OCI-LY1 (cell line): Measurements from ENCODE around the gene ST6GAL1.
A peak's percentile ranks its signal among the peaks of the same experiment; 100 is the strongest.
"Not testable (repeated sequence)": the region's sequence is repeated elsewhere in the genome, so short reads cannot be mapped to it uniquely, and the experiment has no call there.

Experiments used
- H2AFZ ChIP-seq: fragments of 200-600 bp; sonication (generic), shearing (Covaris generic); 2 replicates; pipeline ENCODE4 v1.6.0; 2014; ENCODE audit warnings: antibody characterized with exemption, mild to moderate bottlenecking, low read length
- H3F3A ChIP-seq: fragments of 200-600 bp; sonication (generic), shearing (Covaris generic); 2 replicates; pipeline ENCODE4 v1.6.0; 2014; ENCODE audit warnings: mild to moderate bottlenecking, antibody characterized with exemption, low read length, moderate library complexity; ENCODE audit not compliant: insufficient read depth
- H3K27ac ChIP-seq: fragments of 200-600 bp; sonication (generic); 2 replicates; pipeline ENCODE4 v1.5.1; 2014; ENCODE audit warnings: low read length, mixed run types, mild to moderate bottlenecking, low read depth; ENCODE audit not compliant: poor library complexity, severe bottlenecking
- H3K27me3 ChIP-seq: fragments of 200-600 bp; sonication (generic); 2 replicates; pipeline ENCODE4 v1.6.0; 2014; ENCODE audit warnings: antibody characterized with exemption, mild to moderate bottlenecking, low read length, moderate library complexity; ENCODE audit not compliant: insufficient read depth
- H3K36me3 ChIP-seq: fragments of 200-600 bp; sonication (generic); 2 replicates; pipeline ENCODE4 v1.6.1; 2014; ENCODE audit warnings: mild to moderate bottlenecking, antibody characterized with exemption, low read length, moderate library complexity, mixed read lengths; ENCODE audit not compliant: insufficient read depth
- H3K4me1 ChIP-seq: fragments of 200-600 bp; sonication (generic); 2 replicates; pipeline ENCODE4 v1.5.1; 2014; ENCODE audit warnings: mild to moderate bottlenecking, low read length, moderate library complexity; ENCODE audit not compliant: insufficient read depth, severe bottlenecking
- H3K4me2 ChIP-seq: fragments of 200-600 bp; sonication (generic), shearing (Covaris generic); 2 replicates; pipeline ENCODE4 v1.6.1; 2014; ENCODE audit warnings: low read length
- H3K4me3 ChIP-seq: fragments of 200-600 bp; sonication (generic); 2 replicates; pipeline ENCODE4 v1.5.1; 2014; ENCODE audit warnings: low read length, low read depth, mild to moderate bottlenecking, mixed read lengths; ENCODE audit not compliant: poor library complexity, severe bottlenecking
- H3K79me2 ChIP-seq: fragments of 200-600 bp; shearing (Covaris generic); 2 replicates; pipeline ENCODE4 v1.6.1; 2016; ENCODE audit warnings: mixed run types, low read length, mixed read lengths; ENCODE audit not compliant: insufficient read depth
- H3K9ac ChIP-seq: fragments of 200-600 bp; sonication (generic), shearing (Covaris generic); 2 replicates; pipeline ENCODE4 v1.6.1; 2014; ENCODE audit warnings: mild to moderate bottlenecking, low read length, mixed read lengths
- H3K9me2 ChIP-seq: fragments of 200-600 bp; sonication (generic), shearing (Covaris generic); 2 replicates; pipeline ENCODE4 v1.6.1; 2014; ENCODE audit warnings: low read depth, mild to moderate bottlenecking, low read length, mixed read lengths
- H3K9me3 ChIP-seq: fragments of 200-600 bp; shearing (Covaris generic); 2 replicates; pipeline ENCODE4 v1.6.1; 2014; ENCODE audit warnings: low read length, mixed read lengths
- H4K20me1 ChIP-seq: fragments of 200-600 bp; sonication (generic), shearing (Covaris generic); 2 replicates; pipeline ENCODE4 v1.6.0; 2016; ENCODE audit warnings: mild to moderate bottlenecking, low read length; ENCODE audit not compliant: insufficient read depth
- CTCF ChIP-seq: fragments of 200-600 bp; sonication (generic), shearing (Covaris generic); IDR thresholded peaks from 2 replicates; pipeline ENCODE4 v1.5.1; 2017; ENCODE audit warnings: mild to moderate bottlenecking, antibody characterized with exemption, low read length, moderate library complexity, mixed read lengths
- EZH2 ChIP-seq: fragments of 200-600 bp; sonication (generic), shearing (Covaris generic); IDR thresholded peaks from 2 replicates; pipeline ENCODE4 v1.8.0; 2017; ENCODE audit warnings: borderline replicate concordance, mixed run types, mild to moderate bottlenecking, antibody characterized with exemption, low read length, moderate library complexity, mixed read lengths

The ST6GAL1 gene

DNA sequence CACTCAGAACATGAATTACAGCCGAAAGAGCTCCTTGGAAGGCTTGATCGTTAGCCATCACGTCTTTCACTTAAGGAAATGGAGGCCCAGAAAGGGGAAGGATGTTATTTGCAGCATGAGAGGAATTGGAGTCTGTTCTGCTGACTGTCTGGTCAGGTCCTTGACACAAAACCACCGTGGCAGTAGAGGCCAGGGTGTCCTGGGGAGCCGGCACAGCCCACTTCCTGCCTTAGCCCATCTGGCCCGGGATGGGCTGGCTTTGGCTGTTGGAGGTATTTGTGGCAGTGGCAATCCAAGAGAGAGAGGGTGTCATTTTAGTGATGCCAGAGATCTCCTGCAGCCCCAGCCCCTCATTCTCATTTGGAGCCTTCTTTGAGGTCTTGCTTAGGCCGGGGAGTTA, 37.4 kb downstream of the ST6GAL1 start:
- Histone ChIP-seq H3K9ac (no peak overlapping the region), H3K4me3 (no peak overlapping the region), H3K4me2 (no peak overlapping the region), H4K20me1 (no peaks in the 10 kb centered on the region), H3K4me1 (no peaks in the 10 kb centered on the region), H3K27ac (peak overlapping the region; percentile 18), H3K36me3 (peaks cover 98% of the 10 kb centered on the region), H3F3A (no peaks in the 10 kb centered on the region), H3K9me3 (no peaks in the 10 kb centered on the region), H3K9me2 (no peaks in the 10 kb centered on the region), H2AFZ (no peak overlapping the region), H3K79me2 (no peaks in the 10 kb centered on the region), H3K27me3 (no peaks in the 10 kb centered on the region)
- TF ChIP-seq EZH2 (no peak), CTCF (no peak)

GRCh38 chr3:186969607-186970006, 39.3 kb downstream of the ST6GAL1 start:
- no peaks in the 10 kb centered on the region for H4K20me1 ChIP-seq
- peaks cover 98% of the 10 kb centered on the region for H3K36me3 ChIP-seq
- no peak overlapping the region for H3K4me2 ChIP-seq
- no peak for TF ChIP-seq EZH2
- TF ChIP-seq CTCF, result no peak
- no peaks in the 10 kb centered on the region for H3K9me3 ChIP-seq
- no peaks in the 10 kb centered on the region for H3K27me3 ChIP-seq
- H3K4me3 ChIP-seq, result no peak overlapping the region
- no peaks in the 10 kb centered on the region for H3K9me2 ChIP-seq
- H3K79me2 ChIP-seq, result no peaks in the 10 kb centered on the region
- H3F3A ChIP-seq, result no peaks in the 10 kb centered on the region
- H3K4me1 ChIP-seq, result peaks cover 11% of the 10 kb centered on the region
- no peak overlapping the region for H3K27ac ChIP-seq
- H2AFZ ChIP-seq, result no peak overlapping the region
- no peak overlapping the region for H3K9ac ChIP-seq

DNA sequence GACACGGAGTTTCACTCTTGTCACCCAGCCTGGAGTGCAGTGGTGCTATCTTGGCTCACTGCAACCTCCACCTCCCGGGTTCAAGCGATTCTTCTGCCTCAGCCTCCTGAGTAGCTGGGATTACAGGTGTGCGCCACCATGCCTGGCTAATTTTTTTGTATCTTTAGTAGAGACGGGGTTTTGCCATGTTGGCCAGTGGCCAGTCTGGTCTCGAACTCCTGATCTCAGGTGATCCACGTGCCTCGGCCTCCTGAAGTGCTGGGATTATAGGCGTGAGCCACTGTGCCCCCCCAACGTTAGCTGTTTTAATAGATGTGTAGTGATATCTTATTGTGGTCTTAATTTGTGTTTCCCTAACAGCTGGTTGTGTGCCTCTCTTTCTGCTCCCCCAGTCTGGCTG, 40.8 kb downstream of the ST6GAL1 start:
- H2AFZ ChIP-seq, H3K9me3 ChIP-seq, H3F3A ChIP-seq, H3K4me2 ChIP-seq, H3K9me2 ChIP-seq, H3K27me3 ChIP-seq, H3K9ac ChIP-seq, H3K4me3 ChIP-seq, H3K79me2 ChIP-seq, H4K20me1 ChIP-seq: not testable (repeated sequence)
- Histone ChIP-seq H3K36me3 (peaks cover 98% of the 10 kb centered on the region), H3K27ac (peak overlapping the region; percentile 10), H3K4me1 (peaks cover 26% of the 10 kb centered on the region)

GRCh38 chr3:186971578-186971977, 41.3 kb downstream of the ST6GAL1 start:
- H4K20me1 ChIP-seq, result no peaks in the 10 kb centered on the region
- peaks cover 98% of the 10 kb centered on the region for H3K36me3 ChIP-seq
- H3K9me2 ChIP-seq, result no peaks in the 10 kb centered on the region
- H3K79me2 ChIP-seq, result no peaks in the 10 kb centered on the region
- no peak overlapping the region for H2AFZ ChIP-seq
- peak overlapping the region; percentile 10 for H3K27ac ChIP-seq
- TF ChIP-seq EZH2 (no peak), CTCF (no peak)
- no peaks in the 10 kb centered on the region for H3K9me3 ChIP-seq
- no peaks in the 10 kb centered on the region for H3F3A ChIP-seq
- H3K4me1 ChIP-seq, result peaks cover 30% of the 10 kb centered on the region
- no peak overlapping the region for H3K9ac ChIP-seq
- no peaks in the 10 kb centered on the region for H3K27me3 ChIP-seq
- no peak overlapping the region for H3K4me2 ChIP-seq
- no peak overlapping the region for H3K4me3 ChIP-seq
